HEK293 (cell line): ENCODE results near the gene TRAPPC1.
A peak's percentile ranks its signal among the peaks of the same experiment; 100 is the strongest.

Experiments used
- CTCF ChIA-PET: fragments of 350-600 bp; formaldehyde crosslinking; extraction: SDS; loops from one replicate; lab custom pipeline; 2021; ENCODE audit warnings: antibody characterized with exemption; lab: Yijun Ruan, JAX
- POLR2A ChIA-PET: fragments of 300-600 bp; formaldehyde crosslinking; extraction: SDS; loops from one replicate; lab custom pipeline; 2020; ENCODE audit warnings: antibody characterized with exemption, inconsistent platforms; lab: Yijun Ruan, JAX
- H3K27ac ChIP-seq: fragments of 200-500 bp; sonication (Bioruptor generic); 2 replicates; pipeline ENCODE4 v1.5.1; 2014; ENCODE audit warnings: low read depth, low read length, control low read depth, inconsistent platforms; ENCODE audit errors: extremely low read depth
- H3K36me3 ChIP-seq, 2 experiments: fragments of 200-500 bp in 1 of 2; sonication (Bioruptor generic) in 1 of 2; 1 replicate in 1 of 2; 2 replicates in 1 of 2; pipeline ENCODE4 v1.5.1; 2014 to 2017; ENCODE audit warnings: inconsistent platforms in 2 of 2, low read length in 2 of 2; ENCODE audit not compliant: control insufficient read depth in 2 of 2, insufficient read depth in 1 of 2
- H3K4me1 ChIP-seq: fragments of 200-500 bp; sonication (Bioruptor generic); 2 replicates; pipeline ENCODE4 v1.5.1; 2014; ENCODE audit warnings: mild to moderate bottlenecking, low read length, inconsistent platforms; ENCODE audit not compliant: control insufficient read depth, insufficient read depth
- H3K4me3 ChIP-seq: 2 replicates; pipeline ENCODE4 v1.5.1; 2011; ENCODE audit warnings: low read depth, mild to moderate bottlenecking, control low read depth, low read length, moderate library complexity
- H3K9me3 ChIP-seq: fragments of 200-500 bp; sonication (Bioruptor generic); 2 replicates; pipeline ENCODE4 v1.5.1; 2014; ENCODE audit warnings: low read depth, low read length, inconsistent platforms; ENCODE audit not compliant: control insufficient read depth, insufficient read depth
- ELK4 ChIP-seq: IDR thresholded peaks from 2 replicates; pipeline ENCODE4 v1.6.1; 2011; ENCODE audit warnings: mild to moderate bottlenecking, low read depth, low read length, borderline replicate concordance
- GLI2 ChIP-seq: fragments of 450-650 bp; formaldehyde crosslinking; IDR thresholded peaks from 2 replicates; pipeline ENCODE4; 2017; ENCODE audit warnings: missing biosample characterization, missing genetic modification characterization, low read depth, borderline replicate concordance
- GLI4 ChIP-seq: fragments of 450-650 bp; formaldehyde crosslinking; IDR thresholded peaks from 2 replicates; pipeline ENCODE4 v1.5.1; 2016; ENCODE audit warnings: missing biosample characterization, missing genetic modification characterization
- MEIS1 ChIP-seq: sonication (generic); formaldehyde crosslinking; IDR thresholded peaks from 2 replicates; pipeline ENCODE4 v1.8.1; 2022; ENCODE audit warnings: missing genetic modification reagents, mild to moderate bottlenecking, borderline replicate concordance
- PRDM1 ChIP-seq: fragments of 450-650 bp; formaldehyde crosslinking; IDR thresholded peaks from 2 replicates; pipeline ENCODE4; 2016; ENCODE audit warnings: missing biosample characterization, missing genetic modification characterization
- WT1 ChIP-seq: fragments of 450-650 bp; formaldehyde crosslinking; IDR thresholded peaks from 2 replicates; pipeline ENCODE4 v1.5.1; 2016; ENCODE audit warnings: missing biosample characterization, missing genetic modification characterization
- ZBTB17 ChIP-seq: fragments of 450-650 bp; formaldehyde crosslinking; IDR thresholded peaks from 2 replicates; pipeline ENCODE4 v1.5.1; 2016; ENCODE audit warnings: missing biosample characterization, missing genetic modification characterization
- ZBTB26 ChIP-seq: fragments of 450-650 bp; formaldehyde crosslinking; optimal IDR thresholded peaks from 2 replicates; pipeline ENCODE3; 2016; ENCODE audit warnings: missing biosample characterization, mild to moderate bottlenecking, missing genetic modification characterization
- ZBTB49 ChIP-seq: fragments of 450-650 bp; formaldehyde crosslinking; IDR thresholded peaks from 2 replicates; pipeline ENCODE4 v1.5.1; 2016; ENCODE audit warnings: missing biosample characterization, missing genetic modification characterization, low read depth
- ZBTB6 ChIP-seq: fragments of 450-650 bp; formaldehyde crosslinking; IDR thresholded peaks from 2 replicates; pipeline ENCODE4 v1.5.1; 2017; ENCODE audit warnings: missing biosample characterization, missing genetic modification characterization
- ZNF112 ChIP-seq: fragments of 450-650 bp; formaldehyde crosslinking; IDR thresholded peaks from 2 replicates; pipeline ENCODE4 v1.5.0; 2017; ENCODE audit warnings: missing biosample characterization, missing genetic modification characterization
- ZNF114 ChIP-seq: fragments of 450-650 bp; formaldehyde crosslinking; IDR thresholded peaks from 2 replicates; pipeline ENCODE4 v1.5.0; 2017; ENCODE audit warnings: missing biosample characterization, missing genetic modification characterization
- ZNF148 ChIP-seq: fragments of 450-650 bp; formaldehyde crosslinking; IDR thresholded peaks from 2 replicates; pipeline ENCODE4 v1.5.0; 2017; ENCODE audit warnings: missing biosample characterization, missing genetic modification characterization, borderline replicate concordance
- ZNF169 ChIP-seq: fragments of 450-650 bp; formaldehyde crosslinking; IDR thresholded peaks from 2 replicates; pipeline ENCODE4 v1.5.1; 2016; ENCODE audit warnings: missing biosample characterization, missing genetic modification characterization
- ZNF26 ChIP-seq: fragments of 450-650 bp; formaldehyde crosslinking; IDR thresholded peaks from 2 replicates; pipeline ENCODE4 v1.5.1; 2016; ENCODE audit warnings: missing biosample characterization, missing genetic modification characterization
- ZNF362 ChIP-seq: fragments of 450-650 bp; formaldehyde crosslinking; IDR thresholded peaks from 2 replicates; pipeline ENCODE4 v1.5.1; 2016; ENCODE audit warnings: missing biosample characterization, missing genetic modification characterization
- ZNF501 ChIP-seq: fragments of 450-650 bp; formaldehyde crosslinking; IDR thresholded peaks from 2 replicates; pipeline ENCODE4 v1.5.1; 2016; ENCODE audit warnings: missing biosample characterization, missing genetic modification characterization
- ZNF664 ChIP-seq: fragments of 450-650 bp; formaldehyde crosslinking; IDR thresholded peaks from 2 replicates; pipeline ENCODE4 v1.5.1; 2016; ENCODE audit warnings: missing biosample characterization, missing genetic modification characterization
- ZNF677 ChIP-seq: fragments of 450-650 bp; IDR thresholded peaks from 2 replicates; pipeline ENCODE4 v1.5.0; 2018; ENCODE audit warnings: missing biosample characterization, mild to moderate bottlenecking, missing genetic modification characterization, moderate library complexity

The TRAPPC1 gene

GRCh38 chr17:7930841-7931631, 710 bp downstream of the TRAPPC1 start:
- H3K36me3 ChIP-seq: peaks cover 18 to 57% of the 10 kb centered on the region in 2 experiments
- no peaks in the 10 kb centered on the region for H3K9me3 ChIP-seq
- H3K4me3 ChIP-seq: peak overlapping the region; percentile 93
- POLR2A ChIA-PET: interaction anchor here (0.9 to 5.3 kb wide), 20 partner anchors 11 to 358 kb away, joined by 3 to 66 read pairs (median 4); partner anchors contain the start of genes CHD3, FXR2, KDM6B and NAA38
- CTCF ChIA-PET: interaction anchor here (0.7 to 2.4 kb wide), 11 partner anchors 9 to 211 kb away, joined by 3 to 36 read pairs (median 5); no protein-coding TSS in a partner anchor
- TF ChIP-seq MEIS1 (CRISPR knock-in tag) (no peak), GLI2 (tag by site-specific recombination) (no peak), ZNF169 (0 out of 2 replicates have a peak, but pooled peaks have one; percentile 14), WT1 (tag by site-specific recombination) (no peak), ZBTB49 (tag by site-specific recombination) (no peak), PRDM1 (tag by site-specific recombination) (0 out of 2 replicates have a peak, but pooled peaks have one; percentile 3), ZNF148 (tag by site-specific recombination) (no peak), ZBTB6 (no peak), ZNF677 (tag by site-specific recombination) (no peak), ZNF112 (no peak), ELK4 (no peak), ZNF664 (no peak), ZNF362 (tag by site-specific recombination) (no peak), ZBTB26 (no peak), ZNF114 (tag by site-specific recombination) (no peak), ZBTB17 (tag by site-specific recombination) (peak; percentile 71), ZNF501 (0 out of 2 replicates have a peak, but pooled peaks have one; percentile 22), GLI4 (tag by site-specific recombination) (no peak), ZNF26 (no peak)
- peaks cover 5% of the 10 kb centered on the region; the same call in 1 of the 2 replicates for H3K4me1 ChIP-seq
- peak overlapping the region; percentile 29; the same call in 1 of the 2 replicates for H3K27ac ChIP-seq
